Loucy (cell line): ENCODE data around the gene ZNF48.

ENCODE experiments used
- CTCF ChIP-seq: fragments of 200-600 bp; sonication (generic); conservative IDR thresholded peaks from 2 replicates; pipeline ENCODE4 v1.5.1; 2014; ENCODE audit warnings: mild to moderate bottlenecking, antibody characterized with exemption, low read length
- EZH2phosphoT487 ChIP-seq: fragments of 200-600 bp; IDR thresholded peaks from 2 replicates; pipeline ENCODE4 v1.6.1; 2018; ENCODE audit warnings: antibody characterized with exemption, mild to moderate bottlenecking, moderate library complexity, borderline replicate concordance

- TF ChIP-seq CTCF (no peak), EZH2phosphoT487 (no peak)
These were observed 1.8 kb downstream of the ZNF48 start for GRCh38 chr16:30397056-30397455.
